GM19397 (cell line): ENCODE data around the gene SCN9A.
"Not testable (repeated sequence)": the region's sequence is repeated elsewhere in the genome, so short reads cannot be mapped to it uniquely, and the experiment has no call there.

Experiments
- ATAC-seq: cut with Tn5 transposase; IDR thresholded peaks from one replicate; pipeline ENCODE4 v1.9.1; 2021; ENCODE audit warnings: mild to moderate bottlenecking, moderate library complexity; ENCODE audit not compliant: unreplicated experiment

Gene SCN9A

DNA sequence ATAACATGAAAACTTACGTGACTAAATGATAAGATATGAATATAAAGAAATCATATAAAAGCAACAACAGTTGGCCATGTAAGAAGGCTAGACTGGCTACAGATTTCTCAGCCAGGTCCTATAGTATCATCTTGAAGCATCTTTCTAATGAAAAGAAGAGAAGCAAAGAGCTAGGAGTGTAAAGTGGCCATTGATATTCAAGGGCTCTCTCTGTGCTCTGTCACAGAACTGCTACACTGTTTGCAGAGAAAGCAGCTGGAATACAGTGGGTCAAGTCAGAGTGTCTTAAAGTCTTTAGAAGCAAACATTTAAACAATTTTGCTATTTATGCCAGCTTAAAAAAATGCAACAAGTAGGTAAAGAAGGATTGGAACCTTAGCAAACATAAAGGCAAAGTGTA is 118.8 kb downstream of the SCN9A start:
- no peak for ATAC-seq

DNA sequence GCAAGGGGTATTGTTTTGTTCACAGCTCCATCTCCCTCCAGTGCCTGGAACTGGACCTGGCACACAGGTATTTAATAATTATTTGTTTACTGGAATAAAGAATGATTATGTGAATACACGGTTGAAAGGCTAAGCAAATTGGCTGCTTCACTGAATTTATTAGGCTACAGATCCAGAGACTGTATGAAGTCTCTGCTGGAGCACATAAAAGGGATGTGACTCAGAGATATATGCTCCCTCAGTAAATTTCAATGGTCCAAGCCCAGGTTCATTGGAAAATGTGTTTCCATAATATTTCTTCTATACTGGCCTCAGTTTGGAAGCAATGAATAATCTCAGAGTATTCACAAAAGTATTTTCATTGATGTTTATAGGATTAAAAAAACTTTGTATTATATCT is 126.4 kb downstream of the SCN9A start:
- ATAC-seq, result no peak

DNA sequence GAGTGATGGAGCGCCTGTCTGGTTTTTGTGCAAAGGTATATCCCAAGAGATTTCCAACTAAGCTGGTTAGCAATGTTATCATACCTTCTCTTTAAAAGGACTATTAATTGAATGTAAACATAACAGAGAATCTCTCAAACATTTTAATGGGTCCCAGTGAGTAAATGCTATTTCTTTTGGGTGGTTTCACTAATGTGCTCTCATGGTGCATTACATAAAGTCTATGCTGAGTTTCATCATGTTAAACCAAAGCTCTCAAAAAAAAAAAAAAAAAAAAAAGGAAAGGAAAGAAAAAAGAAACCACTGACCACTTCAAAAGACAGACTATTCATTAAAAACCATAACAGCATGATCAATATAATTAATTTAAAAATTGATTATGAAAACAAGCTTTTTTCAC is 128.8 kb downstream of the SCN9A start:
- ATAC-seq, result no peak

DNA sequence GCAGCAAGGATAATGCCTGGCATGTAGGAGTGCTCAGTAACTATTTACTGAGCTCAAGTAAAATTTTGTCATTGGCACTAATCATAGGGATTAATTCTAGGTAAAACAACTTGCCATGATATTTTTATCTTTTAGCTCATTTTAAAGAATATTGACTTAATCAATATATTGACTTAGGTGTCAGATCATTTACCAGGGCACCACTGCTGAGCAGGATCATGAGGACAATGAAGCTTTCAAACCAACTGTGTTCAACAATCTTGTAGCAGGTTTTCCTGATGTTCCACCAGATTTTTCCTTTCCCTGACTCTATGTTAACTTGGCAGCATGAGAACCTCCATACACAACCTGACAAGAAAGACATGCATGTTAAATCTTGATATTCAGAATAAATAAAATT is 133.4 kb downstream of the SCN9A start:
- no peak for ATAC-seq

DNA sequence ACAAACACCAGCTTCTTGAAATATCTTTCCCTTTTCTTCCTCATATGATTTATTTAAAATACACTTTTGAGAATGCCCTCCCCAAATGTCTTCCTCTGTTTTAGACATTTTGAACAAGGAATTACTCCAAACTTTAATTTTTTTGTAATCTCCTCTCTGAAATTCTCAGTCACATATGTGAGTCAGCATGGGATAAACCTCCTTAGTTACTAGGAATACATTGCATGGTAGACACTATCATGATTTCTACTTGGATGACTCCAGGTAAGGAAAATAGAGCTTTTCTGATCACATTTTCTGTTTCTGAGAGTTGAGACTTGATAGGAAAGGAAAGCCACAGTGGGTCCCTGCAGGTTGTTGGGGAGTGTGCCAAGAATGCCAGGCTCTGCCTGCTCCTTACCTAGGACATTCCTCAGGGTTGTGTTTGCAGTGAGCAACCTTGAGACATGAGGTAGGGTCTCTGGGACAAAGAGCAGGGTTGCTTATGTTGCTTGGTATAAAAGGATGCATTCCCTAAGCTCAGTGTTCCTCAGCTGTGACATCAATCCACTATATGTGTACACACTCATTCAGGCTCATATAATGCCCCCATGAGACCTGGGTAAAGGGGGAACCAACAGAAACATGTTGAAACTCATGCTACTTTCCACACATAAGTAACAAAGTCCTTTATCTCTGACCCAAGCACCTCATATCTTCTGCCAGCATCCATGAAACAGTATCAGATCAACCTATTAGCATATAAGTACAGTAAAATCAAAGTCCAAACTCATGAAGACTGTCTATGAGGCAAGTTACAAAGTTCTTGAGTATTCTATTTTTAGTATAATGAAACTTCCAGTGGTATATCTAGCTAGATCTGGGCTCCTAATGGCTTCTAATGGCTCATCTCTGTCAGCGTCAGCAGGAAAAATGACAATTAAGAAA is 135.1 kb downstream of the SCN9A start:
- no peak for ATAC-seq

DNA sequence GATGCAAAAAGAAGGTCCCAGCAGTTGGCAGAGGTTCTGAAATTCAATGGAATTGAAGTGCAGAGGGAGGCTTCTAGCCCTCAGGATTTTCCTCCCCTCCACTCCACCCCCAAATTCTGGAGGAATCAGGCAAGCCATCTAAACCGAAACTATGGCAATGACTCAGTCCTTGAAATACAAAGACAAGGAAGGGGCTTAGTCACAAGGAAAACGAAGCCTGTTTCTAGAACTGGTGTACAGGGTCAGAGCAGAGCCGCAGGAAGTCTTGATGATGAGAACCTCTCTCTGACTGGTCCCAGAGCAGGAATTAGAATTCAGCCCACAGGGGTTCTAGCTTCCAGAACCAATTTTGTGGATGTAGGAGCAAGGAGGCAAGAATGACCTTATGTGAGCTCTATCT is 136.2 kb downstream of the SCN9A start:
- ATAC-seq, result no peak

DNA sequence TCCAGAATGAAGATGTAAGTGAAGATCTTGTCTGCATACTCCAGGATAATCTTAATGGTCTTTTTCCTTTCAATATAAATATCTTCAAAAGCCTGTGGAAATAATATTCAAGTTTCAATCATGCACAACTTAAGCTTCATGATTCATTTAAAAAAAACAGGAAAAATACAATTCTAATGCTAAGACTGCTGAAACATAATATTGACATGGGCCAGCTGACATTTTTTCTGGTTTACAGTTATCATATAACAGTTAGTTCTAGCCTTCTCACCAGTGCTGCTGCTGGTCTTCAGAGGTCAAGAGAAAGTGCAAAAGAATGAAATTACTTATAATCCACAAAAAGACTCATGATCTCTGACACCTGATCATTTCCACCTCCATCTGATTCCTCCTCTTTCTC is 137.6 kb downstream of the SCN9A start:
- no peak for ATAC-seq

DNA sequence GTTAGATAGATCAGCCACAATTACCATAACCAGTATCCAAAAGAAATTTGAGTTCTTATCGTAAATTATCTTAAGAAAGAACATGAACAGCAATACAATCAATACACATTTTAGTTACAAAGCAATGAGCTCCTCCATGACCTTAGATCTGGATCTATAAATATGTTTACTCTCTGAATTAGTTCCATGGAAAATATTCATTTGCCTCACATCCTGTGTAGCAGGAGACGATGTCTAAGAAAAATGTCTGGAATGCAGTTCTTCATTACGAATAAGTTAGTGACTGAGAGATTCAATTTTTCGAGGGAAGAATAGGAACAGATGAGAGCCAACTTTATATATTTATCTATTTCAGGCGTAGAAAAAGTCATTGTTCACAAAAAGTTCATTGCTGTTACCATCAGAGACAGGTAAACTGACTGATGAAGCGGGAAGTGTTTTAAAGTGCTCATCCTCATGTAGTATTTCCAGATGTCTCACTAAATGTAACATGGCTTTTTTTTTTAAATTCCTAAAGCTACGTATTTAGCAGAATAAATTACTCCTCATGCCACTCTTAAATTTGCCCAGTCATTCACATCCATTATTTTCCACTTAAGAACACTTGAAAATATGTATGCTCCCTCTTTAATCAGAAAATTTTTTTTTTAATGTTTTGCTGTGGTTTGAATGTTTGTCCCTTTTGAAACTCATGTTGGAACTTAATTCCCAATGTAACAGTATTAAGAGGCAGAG is 141.5 kb downstream of the SCN9A start:
- no peak for ATAC-seq

DNA sequence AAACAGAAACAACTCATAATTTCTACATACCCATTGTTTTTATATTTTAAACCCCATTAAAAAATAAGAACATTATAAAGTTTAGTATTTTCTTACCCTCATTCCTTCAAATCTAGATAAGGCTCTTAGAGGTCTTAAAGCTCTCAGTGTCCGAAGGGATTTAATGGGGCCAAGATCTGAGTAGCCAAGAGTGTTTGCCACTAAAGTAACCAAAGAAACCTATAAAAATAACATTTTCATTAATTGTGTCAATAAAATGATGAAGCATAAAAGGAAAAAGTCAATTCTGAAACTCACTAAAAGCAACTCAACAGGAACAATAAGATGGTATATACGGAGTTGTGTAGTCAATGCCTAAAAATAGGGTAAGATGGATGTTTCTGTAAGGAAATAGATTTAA is 142.5 kb downstream of the SCN9A start:
- no peak for ATAC-seq

DNA sequence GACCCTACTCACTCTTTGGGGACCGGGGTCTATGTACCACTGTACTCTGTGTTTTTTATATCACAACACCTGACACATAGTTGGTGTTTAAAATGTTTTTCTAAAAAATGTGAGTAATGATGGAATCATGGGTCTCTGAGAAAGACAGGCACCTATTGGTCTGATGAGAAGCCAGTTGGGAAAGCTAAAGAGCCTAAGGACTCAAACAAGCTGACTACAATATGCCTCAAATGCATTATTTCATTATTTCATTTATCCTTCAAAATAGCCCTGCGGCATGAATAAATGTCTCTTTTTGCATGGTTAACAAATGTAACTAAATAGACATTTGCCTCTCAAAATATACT is 145.0 kb downstream of the SCN9A start:
- no peak for ATAC-seq

DNA sequence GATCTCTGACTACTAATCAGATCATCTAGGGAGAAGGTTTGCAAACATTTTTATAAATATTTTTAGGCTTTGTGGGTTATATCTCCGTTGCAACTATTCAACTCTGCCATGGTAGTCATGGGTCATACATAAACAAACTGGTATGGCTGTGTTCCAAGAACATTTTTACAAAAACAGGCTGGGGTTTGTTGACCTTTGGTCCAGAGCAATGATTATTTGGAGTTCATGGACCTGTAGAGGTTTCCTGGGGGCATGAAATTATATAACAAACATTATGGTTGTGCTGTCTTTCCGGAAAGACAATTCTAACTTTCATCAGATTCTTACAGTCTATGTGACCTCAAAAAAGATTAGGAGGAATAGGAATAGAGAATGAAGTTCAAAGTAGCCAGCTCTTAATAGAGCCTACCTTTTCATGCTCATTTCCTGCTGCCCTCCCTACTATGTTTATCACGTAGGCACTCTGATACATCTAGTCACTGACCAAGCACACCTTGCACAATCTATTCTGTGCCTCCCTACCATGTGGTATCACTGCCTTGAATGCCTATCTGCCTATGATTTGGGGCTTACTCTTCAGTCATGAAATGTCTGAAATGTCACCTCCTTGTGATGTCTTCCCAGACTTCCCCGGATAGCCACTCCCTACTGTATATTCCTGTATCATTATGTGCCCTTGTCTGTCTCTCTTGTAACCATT is 145.6 kb downstream of the SCN9A start:
- no peak for ATAC-seq

DNA sequence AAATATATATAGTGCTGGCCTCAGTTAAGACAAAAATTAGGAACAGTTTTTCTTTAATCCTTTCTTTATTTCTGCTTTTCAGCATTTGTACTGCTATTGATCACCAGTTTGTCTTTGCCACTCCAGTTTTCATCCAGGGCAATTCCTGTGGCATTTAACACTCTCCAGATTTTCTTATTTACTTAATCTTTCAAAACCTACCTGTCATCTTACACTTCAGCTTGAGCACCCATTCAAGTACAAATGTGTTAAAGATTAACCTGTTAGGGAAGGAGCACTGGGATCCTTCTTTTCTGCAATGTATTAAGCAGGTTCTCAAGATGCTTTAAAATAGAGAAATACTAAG is 146.1 kb downstream of the SCN9A start:
- no peak for ATAC-seq

DNA sequence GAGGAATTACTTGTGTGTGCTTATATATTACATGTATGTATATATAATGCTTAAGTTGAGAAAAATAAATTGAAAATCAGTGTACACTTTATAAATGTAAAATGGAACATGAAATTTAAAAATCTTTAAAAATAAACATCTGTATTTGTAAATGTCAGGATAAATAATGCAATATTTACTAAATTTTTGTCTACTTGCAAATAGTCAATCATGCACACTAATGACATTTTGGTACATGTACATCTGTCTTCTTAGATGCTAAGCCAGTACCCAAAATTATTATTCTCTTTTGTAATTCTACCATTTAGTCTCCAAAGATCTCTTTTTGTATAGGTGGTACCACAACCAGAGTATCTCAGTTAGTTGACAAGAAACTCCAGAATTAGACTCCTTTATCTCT is 151.5 kb downstream of the SCN9A start:
- ATAC-seq, result no peak

DNA sequence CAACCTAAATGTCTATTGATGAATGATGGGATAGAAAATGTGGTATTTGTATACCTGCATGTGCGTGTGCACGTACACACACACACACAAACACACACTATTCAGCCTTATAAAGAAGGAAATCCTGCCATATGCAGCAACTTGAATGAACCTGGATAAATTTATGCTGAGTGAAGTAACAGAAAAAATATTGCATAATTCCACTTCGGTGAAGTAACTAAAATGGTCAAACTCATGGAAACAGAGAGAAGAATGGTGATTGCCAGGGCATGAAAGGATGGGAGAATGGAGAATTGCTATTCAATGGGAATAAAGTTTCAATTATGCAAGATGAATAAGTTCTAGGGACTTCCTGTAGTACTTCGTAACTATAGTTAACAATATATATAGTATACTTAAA is 152.4 kb downstream of the SCN9A start:
- no peak for ATAC-seq

DNA sequence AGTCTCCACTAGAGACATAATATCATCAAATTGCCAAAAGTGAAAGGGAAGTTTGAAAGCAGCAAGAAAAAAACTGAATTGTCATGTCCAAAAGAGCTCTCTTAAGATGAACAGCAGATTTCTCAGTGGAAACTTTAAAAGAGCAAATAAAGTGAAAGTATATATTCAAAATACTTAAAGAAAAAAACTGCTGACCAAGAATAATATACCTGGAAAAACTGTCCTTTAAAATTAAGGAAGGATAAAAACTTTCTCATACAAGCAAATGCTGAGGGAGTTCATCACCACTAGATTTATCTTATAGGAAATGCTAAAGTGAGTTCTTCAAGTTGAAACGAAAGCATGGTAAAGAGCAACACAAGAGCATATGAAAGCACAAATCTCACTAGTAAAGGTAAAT is 164.7 kb downstream of the SCN9A start:
- no peak for ATAC-seq

DNA sequence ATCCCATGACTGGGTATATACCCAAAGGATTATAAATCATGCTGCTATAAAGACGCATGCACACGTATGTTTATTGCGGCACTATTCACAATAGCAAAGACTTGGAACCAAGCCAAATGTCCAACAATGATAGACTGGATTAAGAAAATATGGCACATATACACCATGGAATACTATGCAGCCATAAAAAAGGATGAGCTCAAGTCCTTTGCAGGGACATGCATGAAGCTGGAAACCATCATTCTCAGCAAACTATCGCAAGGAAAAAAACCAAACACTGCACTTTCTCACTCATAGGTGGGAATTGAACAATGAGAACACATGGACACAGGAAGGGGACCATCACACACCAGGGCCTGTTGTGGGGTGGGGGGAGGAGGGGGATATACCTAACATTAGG is 165.8 kb downstream of the SCN9A start:
- ATAC-seq, result not testable (repeated sequence)

DNA sequence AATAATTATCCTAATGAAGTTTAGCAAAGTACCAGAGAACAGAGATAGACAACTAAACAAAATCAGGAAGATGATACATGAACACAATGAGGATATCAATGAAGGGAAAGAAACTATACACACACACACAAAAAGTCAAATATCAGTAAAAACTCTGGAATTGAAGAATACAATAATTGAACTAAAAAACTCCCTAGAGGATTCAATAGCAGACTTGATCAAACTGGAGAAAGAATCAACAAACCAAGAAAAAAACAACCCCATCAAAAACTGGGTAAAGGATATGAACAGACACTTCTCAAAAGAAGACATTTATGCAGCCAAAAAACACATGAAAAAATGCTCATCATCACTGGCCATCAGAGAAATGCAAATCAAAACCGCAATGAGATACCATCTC is 166.4 kb downstream of the SCN9A start:
- ATAC-seq, result not testable (repeated sequence)

DNA sequence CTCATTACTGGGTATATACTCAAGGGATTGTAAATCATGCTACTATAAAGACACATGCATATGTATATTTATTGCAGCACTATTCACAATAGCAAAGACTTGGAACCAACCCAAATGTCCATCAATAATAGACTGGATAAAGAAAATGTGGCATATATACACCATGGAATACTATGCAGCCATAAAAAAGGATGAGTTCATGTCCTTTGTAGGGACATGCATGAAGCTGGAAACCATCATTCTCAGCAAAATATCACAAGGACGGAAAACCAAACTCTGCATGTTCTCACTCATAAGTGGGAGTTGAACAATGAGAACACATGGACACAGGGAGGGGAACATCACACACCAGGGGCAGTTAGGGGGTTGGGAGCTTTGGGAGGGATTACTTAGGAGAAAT is 169.6 kb downstream of the SCN9A start:
- ATAC-seq, result not testable (repeated sequence)

DNA sequence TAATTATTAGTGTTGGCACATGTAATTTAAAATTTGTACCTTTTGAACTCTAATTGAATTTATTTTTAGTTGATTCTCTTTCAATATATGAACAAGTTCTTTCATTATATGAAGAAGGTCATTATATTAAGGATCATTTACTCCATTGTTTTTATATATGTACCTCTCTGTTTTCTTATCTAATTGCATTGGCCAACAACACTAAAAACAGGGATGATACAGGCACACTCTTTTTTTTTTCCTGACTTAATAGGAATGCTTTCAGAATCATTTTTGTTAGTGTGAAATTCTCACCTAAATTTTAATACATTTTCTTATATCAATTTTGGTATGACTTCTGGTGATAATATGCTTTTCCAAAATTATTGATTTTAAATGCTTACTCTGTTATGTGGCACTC is 173.0 kb downstream of the SCN9A start:
- no peak for ATAC-seq

DNA sequence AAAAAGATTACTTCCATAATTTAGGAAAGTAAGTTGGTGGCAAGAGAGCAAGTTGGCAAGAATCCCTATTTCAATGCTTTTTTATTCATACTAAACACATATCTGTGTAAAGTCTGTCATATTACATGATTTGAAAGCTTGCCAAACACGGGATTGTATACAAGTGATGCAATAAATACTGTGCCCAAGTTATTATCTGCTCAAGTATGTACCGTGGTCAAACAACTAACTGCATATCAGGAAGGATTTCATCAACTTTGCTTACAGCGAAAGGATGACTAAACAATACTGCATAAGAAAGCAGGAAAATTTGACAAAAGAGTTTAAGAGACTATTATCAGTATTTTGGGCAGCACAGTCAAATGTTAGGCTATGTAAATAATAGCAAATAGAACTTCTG is 178.3 kb downstream of the SCN9A start:
- no peak for ATAC-seq

DNA sequence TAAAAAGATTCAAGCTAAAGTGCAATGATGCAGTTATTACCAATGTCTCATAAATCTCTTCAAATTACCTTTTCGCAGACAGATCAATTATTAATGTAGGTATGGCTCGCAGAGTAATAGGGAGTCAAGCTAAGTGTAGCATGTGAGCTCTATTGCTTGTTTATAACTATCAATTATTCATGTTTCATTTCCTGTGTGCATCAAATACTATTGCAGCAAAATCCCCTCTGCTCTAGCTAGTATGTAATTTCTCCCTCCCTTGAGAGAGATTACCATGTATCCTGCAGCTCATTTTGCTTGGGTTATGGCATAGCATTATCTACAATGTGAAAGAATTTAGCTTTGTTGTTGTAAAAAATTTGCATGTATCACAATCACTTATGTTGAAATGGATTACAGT is 182.3 kb downstream of the SCN9A start:
- no peak for ATAC-seq

DNA sequence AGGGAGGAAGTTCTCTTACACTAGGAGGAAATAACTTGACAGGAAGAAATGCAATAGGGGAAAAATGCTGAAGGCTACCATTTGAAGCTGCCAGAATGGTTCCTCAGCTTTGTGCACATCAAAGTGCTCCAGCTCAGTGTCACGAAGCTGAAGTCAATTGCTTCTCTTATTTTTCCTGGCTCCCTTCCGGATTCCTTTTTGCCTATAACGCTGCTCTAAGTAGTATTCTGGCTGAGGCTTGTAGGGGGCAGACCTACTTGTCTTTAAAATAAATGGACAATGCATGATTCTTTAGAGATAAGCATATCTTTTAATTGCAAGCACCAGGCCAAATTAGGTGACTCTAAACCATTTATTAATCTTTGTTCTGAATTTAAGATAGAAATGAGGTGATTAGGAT is 187.7 kb downstream of the SCN9A start:
- ATAC-seq, result no peak
